Endothelial cell of umbilical vein (primary cell): ENCODE data around the gene SPIRE1. TPM values are rescaled to one million over a fixed set of nuclear protein-coding genes. Genes with fewer than 3 reads are reported as not detected.

Experiments
- BruUV-seq: library from RNA; stranded (reverse); fragments of 400-500 nt; replicated peaks from 2 replicates; lab custom pipeline; 2021; lab: Mats Ljungman, UMichigan
- CTCF ChIA-PET: fragments of 300-600, 350-600 bp; sonication (Branson Sonifier 250); formaldehyde crosslinking; loops from one replicate; lab custom pipeline; 2021; ENCODE audit warnings: antibody characterized with exemption, inconsistent platforms; lab: Charles Lee
- POLR2A ChIA-PET: fragments of 300-600, 350-600 bp; sonication (Branson Sonifier 250); formaldehyde crosslinking; loops from one replicate; lab custom pipeline; 2021; ENCODE audit warnings: antibody characterized with exemption, inconsistent platforms; lab: Charles Lee
- DNase-seq: peaks from one replicate; pipeline ENCODE4 v3.0.0-alpha.2; 2011; ENCODE audit warnings: low read depth, low spot score
- FAIRE-seq: peaks from 2 replicates; lab custom pipeline; 2011; peaks lifted over from hg19 to GRCh38; lab: Jason Lieb, UNC
- H2AFZ ChIP-seq: 2 replicates; pipeline ENCODE4 v1.6.0; 2012; ENCODE audit warnings: low read depth, low read length, control low read depth, inconsistent platforms
- H3K27ac ChIP-seq: 2 replicates; pipeline ENCODE4 v1.5.1; 2011; ENCODE audit warnings: low read depth, mild to moderate bottlenecking, control low read depth, low read length, moderate library complexity; ENCODE audit not compliant: insufficient read depth
- H3K27me3 ChIP-seq, 2 experiments: 2 replicates each; pipeline versions ENCODE4 v1.6.0 to v1.6.1; 2011; ENCODE audit warnings: low read length in 2 of 2, mixed read lengths in 1 of 2; ENCODE audit not compliant: control insufficient read depth in 2 of 2, insufficient read depth in 2 of 2
- H3K36me3 ChIP-seq, 2 experiments: 2 replicates in 1 of 2; 3 replicates in 1 of 2; pipeline ENCODE4 v1.5.1; 2011; ENCODE audit warnings: low read length in 2 of 2, mild to moderate bottlenecking in 1 of 2, moderate library complexity in 1 of 2; ENCODE audit not compliant: control insufficient read depth in 2 of 2, insufficient read depth in 2 of 2; ENCODE audit errors: extremely low read depth in 1 of 2
- H3K4me1 ChIP-seq: 3 replicates; pipeline ENCODE4 v1.5.1; 2011; ENCODE audit warnings: mild to moderate bottlenecking, low read length; ENCODE audit not compliant: control insufficient read depth, insufficient read depth; ENCODE audit errors: extremely low read depth
- H3K4me2 ChIP-seq: 2 replicates; pipeline ENCODE4 v1.6.1; 2011; ENCODE audit warnings: low read length, control low read depth, mixed read lengths; ENCODE audit not compliant: insufficient read depth
- H3K4me3 ChIP-seq, 3 experiments: fragments of 200-600 bp in 1 of 3; sonication (generic), shearing (Covaris generic) in 1 of 3; replicated peaks in 1 of 3; 2 replicates each; pipeline ENCODE4 v1.5.1; 2011 to 2016; ENCODE audit warnings: control low read depth in 3 of 3, low read length in 3 of 3, mild to moderate bottlenecking in 2 of 3, inconsistent platforms in 1 of 3, low read depth in 1 of 3, moderate library complexity in 1 of 3; ENCODE audit not compliant: insufficient read depth in 1 of 3
- H3K79me2 ChIP-seq: 2 replicates; pipeline ENCODE4 v1.6.0; 2012; ENCODE audit warnings: low read length, inconsistent platforms; ENCODE audit not compliant: control insufficient read depth, insufficient read depth
- H3K9ac ChIP-seq: replicated peaks from 2 replicates; pipeline ENCODE3; 2011; ENCODE audit warnings: low read length, control low read depth; ENCODE audit not compliant: insufficient read depth; ENCODE audit errors: extremely low read depth
- H3K9me1 ChIP-seq: replicated peaks from 3 replicates; pipeline ENCODE4 v1.6.0; 2011; ENCODE audit warnings: mild to moderate bottlenecking, low read length; ENCODE audit not compliant: control insufficient read depth, insufficient read depth; ENCODE audit errors: extremely low read depth
- H3K9me3 ChIP-seq: replicated peaks from 2 replicates; pipeline ENCODE4 v1.5.1; 2012; ENCODE audit warnings: low read length, inconsistent platforms; ENCODE audit not compliant: control insufficient read depth, insufficient read depth
- H4K20me1 ChIP-seq: replicated peaks from 2 replicates; pipeline ENCODE3; 2011; ENCODE audit warnings: mild to moderate bottlenecking, low read length; ENCODE audit not compliant: control insufficient read depth, insufficient read depth; ENCODE audit errors: extremely low read depth
- FOS ChIP-seq: IDR thresholded peaks from 2 replicates; pipeline ENCODE4 v1.6.1; 2011; ENCODE audit warnings: mild to moderate bottlenecking, low read length, moderate library complexity, borderline replicate concordance; ENCODE audit not compliant: insufficient read depth
- GATA2 ChIP-seq: IDR thresholded peaks from 2 replicates; pipeline ENCODE4 v1.7.0; 2011; ENCODE audit warnings: low read depth, mild to moderate bottlenecking, moderate library complexity, mixed read lengths, low read length; ENCODE audit not compliant: insufficient read length, insufficient read depth
- JUN ChIP-seq: IDR thresholded peaks from 2 replicates; pipeline ENCODE4 v1.6.1; 2011; ENCODE audit warnings: borderline replicate concordance, low read depth; ENCODE audit not compliant: insufficient read length, insufficient read depth
- MYC ChIP-seq: IDR thresholded peaks from one replicate; pipeline ENCODE4 v1.6.1; 2011; ENCODE audit warnings: mild to moderate bottlenecking, low read depth, low read length
- POLR2AphosphoS5 ChIP-seq: IDR thresholded peaks from 2 replicates; pipeline ENCODE4 v1.6.1; 2012; ENCODE audit warnings: low read depth, mild to moderate bottlenecking, control low read depth, low read length, moderate library complexity; ENCODE audit not compliant: insufficient read depth
- dilution Hi-C: fragments of 300-500 bp; cut with MboI; formaldehyde crosslinking; loops from one replicate; pipeline ENCODE4 v1.15.0; 2019; ENCODE audit warnings: low sequenced_read_pairs; ENCODE audit not compliant: extremely low pct_ligation_motif_present
- intact Hi-C: fragments of 100-400 bp; cut with micrococcal nuclease; formaldehyde crosslinking; loops from one replicate; pipeline ENCODE4 v1.10.0; 2022
- polyA plus RNA-seq, 4 experiments: library from polyadenylated mRNA; depleted of rRNA in 3 of 4; stranded (reverse) in 3 of 4; unstranded in 1 of 4; fragments of >200 nt; gene quantifications; 2 replicates each; pipeline versions ENCODE4 v1.2.1 to v1.2.3, GENCODE V29; 2011 to 2012; ENCODE audit warnings: missing spikeins in 1 of 4
- total RNA-seq: library from RNA; stranded (reverse); gene quantifications from 2 replicates; pipeline ENCODE4 v1.2.3, GENCODE V29; 2021
- TF ChIP-seq, protein P1 (sequence below): IDR thresholded peaks from 2 replicates; pipeline ENCODE4 v1.6.1; 2011; ENCODE audit not compliant: insufficient read depth, insufficient read length

The SPIRE1 gene
- total and polyA plus RNA-seq, 2 donors (not counting 3 experiments of a cell fraction or from before 2014, with no cell fraction given), result 13.1 to 44.0 TPM

DNA sequence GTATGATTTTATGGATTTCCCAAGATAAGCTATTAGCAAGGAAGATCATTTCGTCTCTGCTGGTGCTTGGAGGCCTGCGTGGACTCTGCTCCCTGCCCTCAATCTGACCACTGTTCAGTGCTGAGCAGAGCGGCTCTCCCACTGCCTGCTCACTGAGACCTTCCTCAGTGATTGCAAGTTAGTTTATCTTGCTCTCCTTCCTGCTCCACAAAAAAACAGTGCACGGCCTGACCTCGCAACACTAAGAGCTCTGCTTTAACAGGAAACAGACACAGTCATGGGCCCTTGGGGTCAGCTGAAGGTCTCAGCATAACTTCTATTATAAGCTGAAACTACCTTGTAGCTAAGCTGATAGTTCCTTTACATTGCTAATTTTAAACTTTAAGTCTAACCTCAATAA lies 197.0 kb downstream of the SPIRE1 start:
- Histone ChIP-seq H3K9me3 (no peaks in the 10 kb centered on the region), H3K4me3 (no peak overlapping the region), H3K36me3 (peaks cover 3 to 13% of the 10 kb centered on the region in 2 experiments), H3K27ac (peak overlapping the region; percentile 7), H3K4me2 (peak overlapping the region; percentile 41), H2AFZ (no peak overlapping the region), H4K20me1 (no peaks in the 10 kb centered on the region), H3K9ac (no peak overlapping the region), H3K79me2 (peaks cover 1% of the 10 kb centered on the region), H3K9me1 (no peaks in the 10 kb centered on the region), H3K4me1 (peaks cover 46% of the 10 kb centered on the region), H3K27me3 (no peaks in the 10 kb centered on the region)
- FAIRE-seq, result peak; percentile 80
- BruUV-seq, result no TSS peak
- intact Hi-C loops, result loop anchor here (10.0 kb wide), 1 partner anchor 194 kb away; the partner anchor contains the start of gene SPIRE1
- dilution Hi-C loops, result no loop called here
- ChIA-PET POLR2A (interaction anchor here (0.7 kb wide), 2 partner anchors 14 to 423 kb away, joined by 3 to 5 read pairs; no protein-coding TSS in a partner anchor), CTCF (interaction anchor here (1.0 to 1.9 kb wide), 6 partner anchors 9 to 196 kb away, joined by 3 to 5 read pairs (median 4); no protein-coding TSS in a partner anchor)
- peak; percentile 78 for TF ChIP-seq FOS
- peak; percentile 79 for TF ChIP-seq POLR2AphosphoS5
- peak; percentile 76 for TF ChIP-seq GATA2
- TF ChIP-seq JUN, result peak; percentile 51
- no peak for TF ChIP-seq MYC
- DNase-seq, result peak; percentile 94

DNA sequence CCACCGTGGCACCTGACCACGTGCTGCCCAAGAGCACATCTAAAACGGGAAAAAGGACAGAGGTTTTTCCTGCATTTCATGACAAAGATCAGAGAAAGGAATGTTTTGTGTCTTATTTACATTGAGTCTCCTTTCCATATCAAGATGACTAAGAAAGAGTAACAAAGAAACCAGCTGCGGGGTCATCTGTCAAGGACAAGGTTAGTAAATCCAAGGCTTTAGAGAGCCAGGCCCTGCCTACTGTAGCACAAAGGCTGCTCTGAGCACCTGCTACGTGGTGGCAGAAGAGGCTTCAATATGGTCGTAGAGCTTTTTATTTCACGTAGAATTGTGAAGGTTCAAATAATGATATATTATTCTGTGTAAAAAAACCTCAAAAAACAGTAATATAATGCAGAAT lies 199.1 kb downstream of the SPIRE1 start:
- dilution Hi-C loops, result no loop called here
- FAIRE-seq (no peak), DNase-seq (peak; percentile 51)
- no peak overlapping the region for H2AFZ ChIP-seq
- H3K9me3 ChIP-seq, result no peaks in the 10 kb centered on the region
- H3K79me2 ChIP-seq, result peaks cover 1% of the 10 kb centered on the region
- H3K36me3 ChIP-seq, result peaks cover 3 to 7% of the 10 kb centered on the region in 2 experiments
- intact Hi-C loops, result no loop called here
- H3K9me1 ChIP-seq, result no peaks in the 10 kb centered on the region
- no peaks in the 10 kb centered on the region for H4K20me1 ChIP-seq
- H3K4me1 ChIP-seq, result peaks cover 44% of the 10 kb centered on the region
- ChIA-PET POLR2A (no interaction called here), CTCF (no interaction called here)
- H3K4me3 ChIP-seq, result no peak overlapping the region
- H3K9ac ChIP-seq, result no peak overlapping the region
- H3K27ac ChIP-seq, result no peak overlapping the region
- no peak overlapping the region for H3K4me2 ChIP-seq
- BruUV-seq, result no TSS peak
- H3K27me3 ChIP-seq, result no peaks in the 10 kb centered on the region
- TF ChIP-seq, protein P1, sequence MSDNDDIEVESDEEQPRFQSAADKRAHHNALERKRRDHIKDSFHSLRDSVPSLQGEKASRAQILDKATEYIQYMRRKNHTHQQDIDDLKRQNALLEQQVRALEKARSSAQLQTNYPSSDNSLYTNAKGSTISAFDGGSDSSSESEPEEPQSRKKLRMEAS, result no peak
- TF ChIP-seq FOS, result peak; percentile 38
